DND-41 (cell line): Measurements from ENCODE around the gene SNX27.

ENCODE experiments used
- EZH2 ChIP-seq: IDR thresholded peaks from 3 replicates; pipeline ENCODE4 v1.6.1; 2012; ENCODE audit warnings: borderline replicate concordance, low read depth, mild to moderate bottlenecking, moderate library complexity, low read length, inconsistent platforms; ENCODE audit not compliant: severe bottlenecking
- TF ChIP-seq, protein P1 (sequence below): IDR thresholded peaks from 2 replicates; pipeline ENCODE4 v1.5.1; 2012; ENCODE audit warnings: borderline replicate concordance, low read length, moderate library complexity, mild to moderate bottlenecking; ENCODE audit not compliant: poor library complexity, severe bottlenecking; ENCODE audit errors: extremely low read depth

DNA sequence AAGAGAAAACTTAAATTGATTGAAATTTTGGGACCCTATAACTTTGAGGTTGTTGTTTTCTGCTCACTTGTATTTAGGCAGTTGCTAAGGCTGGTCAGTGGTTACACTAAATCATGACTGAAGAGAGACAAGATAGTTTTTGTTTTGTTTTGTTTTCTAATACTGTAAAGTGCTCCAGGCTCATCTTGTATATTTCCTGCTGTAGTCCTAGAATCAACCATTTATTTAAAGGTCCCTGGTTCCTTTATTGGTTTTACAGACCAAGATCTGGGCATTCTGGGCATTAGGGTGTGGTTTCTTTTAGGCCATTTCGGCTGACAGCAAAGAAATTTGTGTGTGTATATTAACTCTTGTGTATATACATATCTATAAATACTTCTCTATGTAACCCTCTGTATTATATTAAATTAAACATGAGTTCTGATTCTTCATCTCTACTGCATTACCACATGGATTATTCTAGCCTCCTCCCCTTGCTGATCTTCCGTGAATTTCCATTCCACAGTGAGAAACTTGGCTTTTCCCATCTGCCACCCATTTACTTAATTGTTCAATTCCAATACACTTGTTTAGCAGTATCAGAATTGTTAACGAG lies 15.0 kb downstream of the SNX27 start:
- TF ChIP-seq, protein P1, sequence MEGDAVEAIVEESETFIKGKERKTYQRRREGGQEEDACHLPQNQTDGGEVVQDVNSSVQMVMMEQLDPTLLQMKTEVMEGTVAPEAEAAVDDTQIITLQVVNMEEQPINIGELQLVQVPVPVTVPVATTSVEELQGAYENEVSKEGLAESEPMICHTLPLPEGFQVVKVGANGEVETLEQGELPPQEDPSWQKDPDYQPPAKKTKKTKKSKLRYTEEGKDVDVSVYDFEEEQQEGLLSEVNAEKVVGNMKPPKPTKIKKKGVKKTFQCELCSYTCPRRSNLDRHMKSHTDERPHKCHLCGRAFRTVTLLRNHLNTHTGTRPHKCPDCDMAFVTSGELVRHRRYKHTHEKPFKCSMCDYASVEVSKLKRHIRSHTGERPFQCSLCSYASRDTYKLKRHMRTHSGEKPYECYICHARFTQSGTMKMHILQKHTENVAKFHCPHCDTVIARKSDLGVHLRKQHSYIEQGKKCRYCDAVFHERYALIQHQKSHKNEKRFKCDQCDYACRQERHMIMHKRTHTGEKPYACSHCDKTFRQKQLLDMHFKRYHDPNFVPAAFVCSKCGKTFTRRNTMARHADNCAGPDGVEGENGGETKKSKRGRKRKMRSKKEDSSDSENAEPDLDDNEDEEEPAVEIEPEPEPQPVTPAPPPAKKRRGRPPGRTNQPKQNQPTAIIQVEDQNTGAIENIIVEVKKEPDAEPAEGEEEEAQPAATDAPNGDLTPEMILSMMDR = no peak
- TF ChIP-seq EZH2 = no peak
